ENCODE data around the gene ACE.

Gene ACE

DNA sequence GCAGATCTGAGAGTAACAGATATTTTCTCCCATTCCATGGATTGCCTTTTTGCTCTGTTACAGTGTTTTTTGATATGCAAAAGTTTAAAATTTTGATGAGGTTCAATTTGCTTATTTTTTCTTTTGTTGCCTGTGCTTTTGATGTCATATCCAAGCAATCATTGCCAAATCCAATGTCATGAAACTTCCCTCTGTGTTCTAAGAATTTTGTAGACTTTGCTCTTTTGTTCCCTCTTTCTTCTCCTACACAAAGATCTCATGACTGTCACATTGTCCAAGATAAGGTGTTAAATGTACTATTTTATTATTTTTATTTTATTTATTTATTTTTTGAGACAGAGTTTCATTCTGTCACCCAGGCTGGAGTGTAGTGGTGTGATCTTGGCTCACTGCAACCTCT, 27.4 kb downstream of the ACE start:
- no peaks in the 10 kb centered on the region for H3K4me1 Mint-ChIP-seq
- ATAC-seq (replicated peaks; ENCODE audit: extremely low read depth, poor library complexity, severe bottlenecking) (no peak), DNase-seq (ENCODE audit: low spot score in 2 of 2) (no peak)
- no peak overlapping the region for H3K27ac Mint-ChIP-seq (ENCODE audit: low read depth)
- peaks cover 84% of the 10 kb centered on the region for H3K27me3 Mint-ChIP-seq
- peaks cover 3% of the 10 kb centered on the region for H3K36me3 Mint-ChIP-seq (ENCODE audit: insufficient read depth)
- H3K4me3 Mint-ChIP-seq, result no peak overlapping the region
- H3K9me3 Mint-ChIP-seq, result no peaks in the 10 kb centered on the region

DNA sequence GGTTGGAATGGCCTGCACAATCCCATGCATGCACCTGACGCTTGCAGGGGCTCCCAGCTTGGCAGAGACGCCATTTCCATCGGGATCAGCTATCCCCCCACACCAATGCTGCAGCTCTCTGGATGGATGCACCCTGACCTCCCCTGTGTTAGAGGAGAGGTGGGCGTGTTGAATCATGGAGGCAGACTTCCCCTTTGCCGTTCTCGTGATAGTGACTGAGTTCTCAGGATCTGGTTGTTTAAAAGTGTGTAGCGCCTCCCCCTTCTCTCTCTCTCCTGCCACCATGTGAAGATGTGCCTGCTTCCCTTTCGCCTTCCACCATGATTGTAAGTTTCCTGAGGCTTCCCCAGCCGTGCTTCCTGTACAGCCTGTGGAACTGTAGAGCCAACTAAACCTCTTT, 28.5 kb downstream of the ACE start:
- no peak overlapping the region for H3K27ac Mint-ChIP-seq (ENCODE audit: low read depth)
- no peak for DNase-seq (ENCODE audit: low spot score in 2 of 2)
- ATAC-seq (replicated peaks; ENCODE audit: extremely low read depth, poor library complexity, severe bottlenecking), result no peak
- no peaks in the 10 kb centered on the region for H3K9me3 Mint-ChIP-seq
- peaks cover 3% of the 10 kb centered on the region for H3K36me3 Mint-ChIP-seq (ENCODE audit: insufficient read depth)
- peaks cover 94% of the 10 kb centered on the region for H3K27me3 Mint-ChIP-seq
- no peaks in the 10 kb centered on the region for H3K4me1 Mint-ChIP-seq
- no peak overlapping the region for H3K4me3 Mint-ChIP-seq

DNA sequence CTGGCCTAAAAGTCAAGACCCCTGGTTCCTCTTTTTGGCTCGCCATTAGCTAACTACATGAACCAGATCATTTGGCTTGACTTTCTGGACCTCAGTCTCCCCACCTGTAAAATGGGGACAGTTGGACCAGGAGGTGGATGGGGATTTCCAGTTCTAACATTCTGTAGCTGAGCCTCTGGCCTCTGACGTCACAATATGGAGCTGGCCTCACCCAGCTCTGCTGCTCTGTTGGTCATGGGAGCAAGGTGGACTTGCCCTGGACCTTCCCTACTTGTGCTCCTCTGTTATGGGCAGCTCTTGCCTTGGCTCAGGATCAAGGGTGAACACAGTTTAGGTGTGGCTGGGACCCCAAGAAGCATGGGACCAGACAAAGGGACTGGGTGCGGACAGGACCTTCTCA, 29.8 kb downstream of the ACE start:
- H3K27ac Mint-ChIP-seq (ENCODE audit: low read depth), result no peak overlapping the region
- DNase-seq (ENCODE audit: low spot score in 2 of 2), result no peak
- H3K36me3 Mint-ChIP-seq (ENCODE audit: insufficient read depth), result no peaks in the 10 kb centered on the region
- H3K4me1 Mint-ChIP-seq, result no peaks in the 10 kb centered on the region
- H3K9me3 Mint-ChIP-seq, result no peaks in the 10 kb centered on the region
- no peak for ATAC-seq (replicated peaks; ENCODE audit: extremely low read depth, poor library complexity, severe bottlenecking)
- H3K4me3 Mint-ChIP-seq, result no peak overlapping the region
- peaks cover 81% of the 10 kb centered on the region for H3K27me3 Mint-ChIP-seq

DNA sequence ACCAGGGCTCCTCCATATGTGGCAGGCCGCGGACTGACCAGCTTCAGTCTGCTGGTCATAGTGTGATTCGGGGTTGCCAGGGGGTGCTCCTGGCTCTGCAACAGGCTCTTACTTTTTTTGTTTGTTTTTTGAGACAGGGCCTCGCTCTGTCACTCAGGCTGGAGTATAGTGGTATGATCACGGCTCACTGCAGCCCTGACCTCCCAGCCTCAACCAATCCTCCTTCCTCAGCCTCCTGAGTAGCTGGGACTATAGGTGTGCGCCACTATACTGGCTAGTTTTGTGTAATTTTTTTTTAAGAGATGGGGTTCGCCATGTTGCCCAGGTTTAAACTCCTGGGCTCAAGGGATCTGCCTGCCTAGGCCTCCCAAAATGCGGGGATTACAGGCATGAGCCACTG, 34.5 kb downstream of the ACE start:
- Mint-ChIP-seq H3K27ac (ENCODE audit: low read depth) (no peak overlapping the region), H3K4me3 (no peak overlapping the region), H3K4me1 (no peaks in the 10 kb centered on the region), H3K27me3 (peaks cover 47% of the 10 kb centered on the region), H3K36me3 (ENCODE audit: insufficient read depth) (no peaks in the 10 kb centered on the region), H3K9me3 (no peaks in the 10 kb centered on the region)
- ATAC-seq (replicated peaks; ENCODE audit: extremely low read depth, poor library complexity, severe bottlenecking) (no peak), DNase-seq (ENCODE audit: low spot score in 2 of 2) (no peak)

DNA sequence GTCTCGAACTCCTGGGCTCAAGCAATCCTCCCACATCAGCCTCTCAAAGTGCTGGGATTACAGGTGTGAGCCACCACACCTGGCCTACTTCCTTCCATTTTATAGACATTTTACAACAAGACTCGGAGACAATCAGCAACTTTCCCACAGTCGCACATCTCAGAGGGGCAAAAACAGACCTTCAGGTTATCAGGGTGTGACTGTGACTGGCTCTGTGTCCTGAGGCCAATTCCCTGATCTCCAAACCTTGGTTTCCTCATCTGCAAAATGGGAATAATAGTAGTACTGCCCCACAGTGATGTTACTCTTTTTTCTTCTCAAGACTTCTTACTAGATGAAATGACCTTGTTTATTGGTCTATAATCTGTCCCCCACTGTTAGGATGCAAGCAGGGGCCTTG, 35.5 kb downstream of the ACE start:
- ATAC-seq (replicated peaks; ENCODE audit: extremely low read depth, poor library complexity, severe bottlenecking) (no peak), DNase-seq (ENCODE audit: low spot score in 2 of 2) (no peak)
- H3K9me3 Mint-ChIP-seq, result no peaks in the 10 kb centered on the region
- H3K27ac Mint-ChIP-seq (ENCODE audit: low read depth), result no peak overlapping the region
- H3K4me1 Mint-ChIP-seq, result no peaks in the 10 kb centered on the region
- H3K27me3 Mint-ChIP-seq, result peaks cover 47% of the 10 kb centered on the region
- no peaks in the 10 kb centered on the region for H3K36me3 Mint-ChIP-seq (ENCODE audit: insufficient read depth)
- no peak overlapping the region for H3K4me3 Mint-ChIP-seq

DNA sequence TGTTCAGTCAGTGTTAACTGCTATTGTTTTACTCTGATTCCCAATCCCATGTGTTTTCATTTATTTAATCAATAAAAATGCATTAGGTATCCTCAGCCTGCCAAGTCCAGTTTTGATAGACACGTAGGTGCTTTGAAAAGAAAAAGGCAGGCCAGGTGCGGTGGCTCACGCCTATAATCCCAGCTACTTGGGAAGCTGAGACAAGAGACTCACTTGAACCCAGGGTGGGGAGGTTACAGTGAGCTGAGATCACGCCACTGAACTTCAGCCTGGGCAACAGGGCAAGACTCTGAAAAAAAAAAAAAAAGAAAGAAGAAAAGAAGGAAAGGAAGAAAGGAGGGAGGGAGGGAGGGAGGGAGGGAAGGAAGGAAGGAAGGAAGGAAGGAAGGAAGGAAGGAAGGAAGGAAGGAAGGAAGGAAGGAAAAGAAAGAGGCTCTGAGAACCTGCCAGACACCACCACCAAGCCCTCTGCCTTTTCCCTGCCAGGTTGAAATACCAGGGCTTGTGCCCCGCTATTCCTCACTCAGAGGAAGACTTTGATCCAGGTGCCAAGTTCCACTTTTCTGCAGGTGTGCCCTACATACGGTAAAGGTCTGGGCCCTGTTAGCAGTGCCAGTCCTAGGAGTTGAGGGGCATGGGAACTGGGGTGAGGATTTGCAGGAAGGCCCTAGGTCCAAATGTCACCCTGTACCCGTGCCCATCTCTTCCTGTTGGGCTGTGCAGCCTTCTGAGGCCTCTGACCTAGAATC, 36.2 kb downstream of the ACE start:
- no peaks in the 10 kb centered on the region for H3K36me3 Mint-ChIP-seq (ENCODE audit: insufficient read depth)

DNA sequence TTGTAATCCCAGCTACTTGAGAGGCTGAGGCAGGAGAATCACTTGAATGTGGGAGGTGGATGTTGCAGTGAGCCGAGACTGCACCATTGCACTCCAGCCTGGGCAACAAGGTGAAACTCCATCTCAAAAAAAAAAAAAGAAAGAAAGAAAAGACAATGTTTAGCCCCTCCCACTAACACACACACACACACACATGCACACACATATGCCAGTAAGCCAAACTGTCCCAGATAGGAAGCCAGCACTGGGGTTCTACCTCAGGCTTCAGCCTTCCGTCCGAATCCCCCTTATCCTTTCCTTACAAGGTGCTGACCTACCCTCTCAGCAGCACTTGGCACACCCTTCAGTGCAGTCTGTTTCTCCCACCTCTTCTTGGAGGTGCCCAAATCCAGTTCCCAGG, 37.6 kb downstream of the ACE start:
- Mint-ChIP-seq H3K4me3 (no peak overlapping the region), H3K27me3 (peaks cover 32% of the 10 kb centered on the region), H3K4me1 (no peaks in the 10 kb centered on the region), H3K36me3 (ENCODE audit: insufficient read depth) (no peaks in the 10 kb centered on the region), H3K9me3 (no peaks in the 10 kb centered on the region), H3K27ac (ENCODE audit: low read depth) (no peak overlapping the region)
- DNase-seq (ENCODE audit: low spot score in 2 of 2) (no peak), ATAC-seq (replicated peaks; ENCODE audit: extremely low read depth, poor library complexity, severe bottlenecking) (no peak)

More for the DNA sequence above, 36.2 kb downstream of the ACE start:
- no peaks in the 10 kb centered on the region for H3K4me1 Mint-ChIP-seq
- no peak overlapping the region for H3K27ac Mint-ChIP-seq (ENCODE audit: low read depth)
- no peak for ATAC-seq (replicated peaks; ENCODE audit: extremely low read depth, poor library complexity, severe bottlenecking)
- peaks cover 45% of the 10 kb centered on the region for H3K27me3 Mint-ChIP-seq
- DNase-seq (ENCODE audit: low spot score in 2 of 2), result no peak
- H3K4me3 Mint-ChIP-seq, result no peak overlapping the region
- no peaks in the 10 kb centered on the region for H3K9me3 Mint-ChIP-seq

DNA sequence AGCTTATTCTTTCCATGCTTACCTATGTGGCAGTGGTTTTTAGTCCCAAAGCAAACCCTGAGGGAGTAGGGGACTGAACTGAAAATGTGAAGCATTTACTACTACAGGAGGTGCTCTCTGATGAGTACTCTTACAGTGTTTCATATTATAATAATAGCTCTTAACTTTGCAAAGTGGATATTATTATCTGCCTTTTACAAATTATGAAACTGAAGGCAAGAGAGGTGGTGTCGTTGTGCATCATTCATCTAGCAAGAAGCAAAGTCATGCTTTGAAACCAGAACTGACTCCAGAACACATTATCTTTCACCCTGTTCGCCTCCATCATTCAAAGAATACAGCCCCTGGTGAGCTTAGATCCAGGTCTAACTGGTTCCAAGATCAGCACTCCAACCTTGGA, 38.1 kb downstream of the ACE start:
- Mint-ChIP-seq H3K4me1 (no peaks in the 10 kb centered on the region), H3K4me3 (no peak overlapping the region), H3K36me3 (ENCODE audit: insufficient read depth) (no peaks in the 10 kb centered on the region), H3K27ac (ENCODE audit: low read depth) (no peak overlapping the region), H3K27me3 (peaks cover 27% of the 10 kb centered on the region), H3K9me3 (no peaks in the 10 kb centered on the region)
- ATAC-seq (replicated peaks; ENCODE audit: extremely low read depth, poor library complexity, severe bottlenecking) (no peak), DNase-seq (ENCODE audit: low spot score in 2 of 2) (no peak)

DNA sequence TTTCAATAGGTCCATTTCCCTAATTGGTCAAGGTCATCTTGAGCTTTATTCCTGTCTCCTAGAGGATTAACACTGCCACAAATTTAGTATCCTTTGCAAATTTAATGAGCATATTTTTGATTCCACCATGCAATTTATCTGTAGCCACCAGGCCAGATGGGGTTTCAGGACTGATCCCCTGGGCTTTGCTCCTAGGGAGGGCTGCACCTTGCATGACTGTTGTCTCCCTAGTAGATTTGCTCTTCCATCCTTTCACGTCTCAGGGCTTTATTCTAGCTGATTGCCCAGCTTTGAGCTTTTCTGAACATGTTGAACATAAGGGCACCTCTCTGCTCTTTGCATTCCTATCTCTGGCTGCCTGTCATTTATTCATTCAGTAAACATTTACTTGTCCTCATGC, 38.6 kb downstream of the ACE start:
- Mint-ChIP-seq H3K27ac (ENCODE audit: low read depth) (no peak overlapping the region), H3K9me3 (no peaks in the 10 kb centered on the region), H3K4me3 (no peak overlapping the region)

DNA sequence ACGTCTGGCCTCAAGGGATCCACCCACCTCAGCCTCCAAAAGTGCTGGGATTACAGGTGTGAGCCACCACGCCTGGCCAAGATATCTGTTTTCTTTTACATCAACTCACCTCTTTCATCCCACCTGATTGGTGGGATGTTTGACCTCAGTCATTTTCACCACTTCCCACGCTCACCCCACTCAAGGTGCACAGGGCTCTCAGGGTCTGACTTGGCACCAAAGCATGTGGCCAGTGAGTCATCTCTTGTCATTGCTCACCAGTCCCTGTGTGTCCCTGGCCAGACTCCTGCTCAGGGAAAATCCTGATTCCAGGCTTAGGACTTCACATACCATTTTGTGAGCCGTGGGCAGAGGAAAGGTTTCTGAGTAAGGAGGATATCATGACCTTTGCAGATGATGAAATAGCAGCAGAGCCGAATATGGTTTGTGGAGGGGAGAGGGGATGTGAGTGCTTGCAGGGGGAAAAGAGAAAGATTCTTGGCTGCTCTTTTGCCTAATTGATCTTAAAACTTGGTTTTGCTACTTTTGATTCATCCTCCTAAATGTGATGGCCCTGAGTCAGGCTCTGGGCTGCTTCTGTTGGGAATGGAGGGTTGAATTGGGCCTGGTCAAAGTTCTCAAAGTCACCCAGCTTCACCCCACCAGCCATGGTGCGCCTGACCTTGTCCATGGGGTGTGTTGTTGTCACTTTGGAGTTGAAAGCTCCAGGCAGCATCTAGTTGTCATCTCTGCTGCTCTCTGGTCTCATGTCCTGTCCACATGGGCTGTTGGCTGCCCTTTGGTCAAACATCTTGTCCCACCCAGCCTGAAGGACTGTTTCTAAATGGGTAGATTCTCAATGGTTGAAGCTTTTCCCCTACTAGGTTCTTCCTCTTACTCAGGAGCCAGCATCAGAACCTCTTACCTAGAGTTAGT, 40.3 kb downstream of the ACE start:
- DNase-seq (ENCODE audit: low spot score in 2 of 2), result no peak

More for the DNA sequence above, 38.6 kb downstream of the ACE start:
- H3K4me1 Mint-ChIP-seq, result no peaks in the 10 kb centered on the region
- ATAC-seq (replicated peaks; ENCODE audit: extremely low read depth, poor library complexity, severe bottlenecking) (no peak), DNase-seq (ENCODE audit: low spot score in 2 of 2) (no peak)
- H3K36me3 Mint-ChIP-seq (ENCODE audit: insufficient read depth), result no peaks in the 10 kb centered on the region
- H3K27me3 Mint-ChIP-seq, result peaks cover 24% of the 10 kb centered on the region

DNA sequence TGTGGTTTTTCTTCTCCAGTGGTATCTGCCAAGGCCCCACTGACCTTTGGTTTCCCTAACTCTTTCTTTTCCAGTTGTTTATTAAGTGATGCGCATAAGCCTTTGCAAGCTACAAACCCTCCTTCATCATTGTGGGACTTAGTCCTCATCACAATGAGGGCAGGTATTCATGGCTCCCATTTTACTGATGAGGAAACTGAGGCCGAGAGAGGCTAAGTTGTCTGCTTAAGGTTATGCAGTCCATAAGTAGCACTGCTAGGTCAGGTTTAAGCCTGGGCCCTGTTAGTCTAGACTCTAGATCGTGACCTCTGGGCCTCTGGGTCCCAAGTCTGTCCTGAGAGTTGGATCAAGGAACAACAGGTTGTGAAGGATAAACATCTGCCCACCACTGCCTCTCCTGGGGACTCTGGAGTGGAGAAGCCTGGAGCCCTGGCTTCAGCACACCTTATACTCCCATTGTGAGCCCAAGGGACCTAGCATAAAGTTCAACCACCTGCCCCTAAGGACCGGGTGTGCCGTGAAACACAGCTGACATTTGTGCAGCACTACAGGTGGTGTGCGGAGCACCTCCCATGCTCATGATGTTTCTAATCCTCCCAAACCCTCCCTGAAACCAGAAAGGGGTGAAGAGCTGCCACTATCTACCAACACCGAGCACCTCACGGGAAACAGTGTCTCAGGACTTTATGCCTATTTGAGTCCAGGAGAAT, 41.1 kb downstream of the ACE start:
- no peak overlapping the region for H3K27ac Mint-ChIP-seq (ENCODE audit: low read depth)
- no peak overlapping the region for H3K4me3 Mint-ChIP-seq
- ATAC-seq (replicated peaks; ENCODE audit: extremely low read depth, poor library complexity, severe bottlenecking), result no peak
- H3K9me3 Mint-ChIP-seq, result no peaks in the 10 kb centered on the region
- DNase-seq (ENCODE audit: low spot score in 2 of 2), result no peak
- H3K27me3 Mint-ChIP-seq, result peaks cover 34% of the 10 kb centered on the region
- no peaks in the 10 kb centered on the region for H3K36me3 Mint-ChIP-seq (ENCODE audit: insufficient read depth)
- H3K4me1 Mint-ChIP-seq, result no peaks in the 10 kb centered on the region

More for the DNA sequence above, 40.3 kb downstream of the ACE start:
- no peak for ATAC-seq (replicated peaks; ENCODE audit: extremely low read depth, poor library complexity, severe bottlenecking)
- Mint-ChIP-seq H3K27me3 (peaks cover 31% of the 10 kb centered on the region), H3K36me3 (ENCODE audit: insufficient read depth) (no peaks in the 10 kb centered on the region), H3K27ac (ENCODE audit: low read depth) (no peak overlapping the region), H3K4me3 (no peak overlapping the region), H3K9me3 (no peaks in the 10 kb centered on the region), H3K4me1 (no peaks in the 10 kb centered on the region)

DNA sequence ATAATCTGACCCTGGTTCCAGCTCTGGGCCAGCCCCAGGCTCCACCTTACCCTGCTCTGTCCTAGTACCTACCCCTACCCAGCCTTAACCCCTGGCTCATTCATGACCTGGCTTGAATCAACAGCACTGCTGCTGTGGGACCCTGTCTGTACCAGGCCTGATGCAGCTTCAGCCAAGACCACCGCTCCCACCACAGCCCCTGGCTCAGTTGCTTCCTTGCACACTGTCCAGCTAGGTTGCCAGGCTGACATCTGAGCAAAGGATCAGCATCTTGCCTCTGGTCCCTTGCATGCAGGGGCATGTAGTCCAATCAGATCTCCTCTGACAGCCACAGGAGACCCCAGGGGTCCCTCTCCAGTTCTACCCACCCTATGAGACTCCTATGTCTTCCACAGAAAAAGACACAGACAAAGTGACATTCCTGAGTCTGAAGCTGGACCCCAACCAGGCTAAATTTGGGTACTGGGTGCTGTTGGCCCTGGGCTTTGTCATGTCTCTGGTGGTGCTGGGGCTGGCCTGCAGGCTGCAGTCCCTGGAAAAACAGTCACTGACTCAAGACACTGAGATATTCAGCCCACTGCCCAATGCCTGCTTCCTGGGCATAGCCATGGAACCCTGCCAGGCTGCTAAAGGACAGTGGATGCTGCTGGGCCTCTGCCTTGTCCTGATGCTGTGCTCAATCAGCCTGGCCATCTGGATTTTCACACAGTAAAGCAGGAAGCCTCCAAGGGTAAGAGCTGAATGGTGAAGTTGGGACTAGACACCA, 42.4 kb downstream of the ACE start:
- H3K4me3 Mint-ChIP-seq, result no peak overlapping the region
- H3K27ac Mint-ChIP-seq (ENCODE audit: low read depth), result no peak overlapping the region
- ATAC-seq (replicated peaks; ENCODE audit: extremely low read depth, poor library complexity, severe bottlenecking) (no peak), DNase-seq (ENCODE audit: low spot score in 2 of 2) (no peak)
- no peaks in the 10 kb centered on the region for H3K36me3 Mint-ChIP-seq (ENCODE audit: insufficient read depth)
- no peaks in the 10 kb centered on the region for H3K9me3 Mint-ChIP-seq
- peaks cover 9% of the 10 kb centered on the region for H3K4me1 Mint-ChIP-seq
- peaks cover 38% of the 10 kb centered on the region for H3K27me3 Mint-ChIP-seq

All from central memory CD8-positive, alpha-beta T cell (primary cell).